ENCODE data around the gene TRIM66.

TRIM66 gene

GRCh38 chr11:8715501-8715900, 33.0 kb upstream of the TRIM66 start:
- no peak for DNase-seq (ENCODE audit: low read depth in 1 of 2, low spot score in 1 of 2)

GRCh38 chr11:8714622-8715225, 32.3 kb upstream of the TRIM66 start:
- DNase-seq (ENCODE audit: low read depth in 1 of 2, low spot score in 1 of 2), result no peak

- no peak for DNase-seq (ENCODE audit: low read depth in 1 of 2, low spot score in 1 of 2)
These were observed 31.4 kb upstream of the TRIM66 start for GRCh38 chr11:8713760-8714454.

- no peak for DNase-seq (ENCODE audit: low read depth in 1 of 2, low spot score in 1 of 2)
These were observed 30.0 kb upstream of the TRIM66 start for GRCh38 chr11:8712506-8712905.

GRCh38 chr11:8711895-8712442, 29.5 kb upstream of the TRIM66 start:
- DNase-seq (ENCODE audit: low read depth in 1 of 2, low spot score in 1 of 2), result no peak

- DNase-seq (ENCODE audit: low read depth in 1 of 2, low spot score in 1 of 2), result no peak
These were observed 27.3 kb upstream of the TRIM66 start for GRCh38 chr11:8709777-8710176.

GRCh38 chr11:8709002-8709672, 26.7 kb upstream of the TRIM66 start:
- no peak for DNase-seq (ENCODE audit: low read depth in 1 of 2, low spot score in 1 of 2)

- no peak for DNase-seq (ENCODE audit: low read depth in 1 of 2, low spot score in 1 of 2)
These were observed 25.2 kb upstream of the TRIM66 start for GRCh38 chr11:8707541-8708191.

- DNase-seq (ENCODE audit: low read depth in 1 of 2, low spot score in 1 of 2), result no peak
These were observed 24.4 kb upstream of the TRIM66 start for GRCh38 chr11:8706673-8707432.

GRCh38 chr11:8705146-8705545, 22.7 kb upstream of the TRIM66 start:
- no peak for DNase-seq (ENCODE audit: low read depth in 1 of 2, low spot score in 1 of 2)

- no peak for DNase-seq (ENCODE audit: low read depth in 1 of 2, low spot score in 1 of 2)
These were observed 21.7 kb upstream of the TRIM66 start for GRCh38 chr11:8704136-8704535.

GRCh38 chr11:8702598-8702915, 20.1 kb upstream of the TRIM66 start:
- no peak for DNase-seq (ENCODE audit: low read depth in 1 of 2, low spot score in 1 of 2)

GRCh38 chr11:8701891-8702597, 19.6 kb upstream of the TRIM66 start:
- no peak for DNase-seq (ENCODE audit: low read depth in 1 of 2, low spot score in 1 of 2)

- no peak for DNase-seq (ENCODE audit: low read depth in 1 of 2, low spot score in 1 of 2)
These were observed 17.4 kb upstream of the TRIM66 start for GRCh38 chr11:8699903-8700302.

GRCh38 chr11:8698917-8699441, 16.5 kb upstream of the TRIM66 start:
- DNase-seq (ENCODE audit: low read depth in 1 of 2, low spot score in 1 of 2), result no peak

GRCh38 chr11:8698379-8698851, 15.9 kb upstream of the TRIM66 start:
- DNase-seq (ENCODE audit: low read depth in 1 of 2, low spot score in 1 of 2), result no peak

- no peak for DNase-seq (ENCODE audit: low read depth in 1 of 2, low spot score in 1 of 2)
These were observed 14.6 kb upstream of the TRIM66 start for GRCh38 chr11:8697054-8697453.

- DNase-seq (ENCODE audit: low read depth in 1 of 2, low spot score in 1 of 2), result no peak
These were observed 11.7 kb upstream of the TRIM66 start for GRCh38 chr11:8694137-8694536.

- DNase-seq (ENCODE audit: low read depth in 1 of 2, low spot score in 1 of 2), result no peak
These were observed 11.1 kb upstream of the TRIM66 start for GRCh38 chr11:8693555-8693954.

- DNase-seq (ENCODE audit: low read depth in 1 of 2, low spot score in 1 of 2), result no peak
These were observed 10.6 kb upstream of the TRIM66 start for GRCh38 chr11:8693010-8693551.

Data from activated T-helper 1 cell treated with anti-CD3 and anti-CD28 coated beads, Interleukin-2, amount 50 U/mL, for 16 hours (primary cell).